GM19438 (cell line): ENCODE data around the gene TTC22.

Experiments used
- ATAC-seq: cut with Tn5 transposase; IDR thresholded peaks from one replicate; pipeline ENCODE4 v1.9.1; 2021; ENCODE audit warnings: low read depth; ENCODE audit not compliant: unreplicated experiment

TTC22 gene

GRCh38 chr1:54800899-54801759, at the start of gene TTC22:
Gene TTC22 (minus strand): TSS chr1:54801323. CDS start chr1:54801163, 160 bp downstream.
- peak; percentile 86 for ATAC-seq

- ATAC-seq, result no peak
Measured at GRCh38 chr1:54850737-54851136, 49.6 kb upstream of the TTC22 start.

GRCh38 chr1:54850069-54850730, 49.1 kb upstream of the TTC22 start:
- ATAC-seq, result no peak

GRCh38 chr1:54849219-54850068, 48.3 kb upstream of the TTC22 start:
- no peak for ATAC-seq

- ATAC-seq, result no peak
Measured at GRCh38 chr1:54848134-54848948, 47.2 kb upstream of the TTC22 start.

GRCh38 chr1:54846716-54847284, 45.7 kb upstream of the TTC22 start:
- no peak for ATAC-seq

GRCh38 chr1:54846301-54846700, 45.2 kb upstream of the TTC22 start:
- ATAC-seq, result no peak

GRCh38 chr1:54845772-54846171, 44.6 kb upstream of the TTC22 start:
- no peak for ATAC-seq

GRCh38 chr1:54844564-54844963, 43.4 kb upstream of the TTC22 start:
- no peak for ATAC-seq

GRCh38 chr1:54843449-54843848, 42.3 kb upstream of the TTC22 start:
- no peak for ATAC-seq

GRCh38 chr1:54842963-54843362, 41.8 kb upstream of the TTC22 start:
- no peak for ATAC-seq

GRCh38 chr1:54842206-54842915, 41.2 kb upstream of the TTC22 start:
- ATAC-seq, result no peak

- ATAC-seq, result no peak
Measured at GRCh38 chr1:54839824-54840223, 38.7 kb upstream of the TTC22 start.

- ATAC-seq, result no peak
Measured at GRCh38 chr1:54838565-54839180, 37.5 kb upstream of the TTC22 start.

- ATAC-seq, result no peak
Measured at GRCh38 chr1:54837002-54837853, 36.1 kb upstream of the TTC22 start.

GRCh38 chr1:54836594-54836993, 35.5 kb upstream of the TTC22 start:
- ATAC-seq, result no peak

GRCh38 chr1:54835970-54836369, 34.8 kb upstream of the TTC22 start:
- no peak for ATAC-seq
